Thymus (tissue), 11 donors: Measurements from ENCODE around the gene DNM2. TPM values are rescaled to one million over a fixed set of nuclear protein-coding genes. Genes with fewer than 3 reads are reported as not detected.
"Not testable (repeated sequence)": the region's sequence is repeated elsewhere in the genome, so short reads cannot be mapped to it uniquely, and the experiment has no call there.

ENCODE experiments used
- DNase-seq, 9 donors: peaks; one replicate each; pipeline ENCODE4 v3.0.0-alpha.2; 2013; ENCODE audit warnings: low spot score in 9 of 9, low read depth in 6 of 9, missing footprints in 1 of 9
- H3K27ac ChIP-seq, 2 donors: one replicate each; pipeline ENCODE4 v1.5.1; 2013; ENCODE audit warnings: control low read depth in 1 of 2, low read depth in 1 of 2, low read length in 1 of 2, mild to moderate bottlenecking in 1 of 2, moderate library complexity in 1 of 2
- H3K27me3 ChIP-seq, 2 donors: one replicate each; pipeline ENCODE4 v1.5.1; 2013; ENCODE audit warnings: low read length in 1 of 2; ENCODE audit not compliant: control insufficient read depth in 2 of 2, insufficient read depth in 1 of 2
- H3K36me3 ChIP-seq, 2 donors: one replicate each; pipeline ENCODE4 v1.5.1; 2013; ENCODE audit warnings: low read length in 1 of 2, mild to moderate bottlenecking in 1 of 2, moderate library complexity in 1 of 2; ENCODE audit not compliant: control insufficient read depth in 2 of 2, insufficient read depth in 2 of 2
- H3K4me1 ChIP-seq, 2 donors: one replicate each; pipeline ENCODE4 v1.5.1; 2013; ENCODE audit warnings: low read length in 2 of 2; ENCODE audit not compliant: control insufficient read depth in 2 of 2, insufficient read depth in 2 of 2
- H3K4me3 ChIP-seq, 2 donors: one replicate each; pipeline ENCODE4 v1.5.1; 2013; ENCODE audit warnings: low read length in 2 of 2, control low read depth in 1 of 2, mild to moderate bottlenecking in 1 of 2
- H3K9me3 ChIP-seq, 2 donors: one replicate each; pipeline ENCODE4 v1.5.1; 2013; ENCODE audit warnings: low read length in 1 of 2, mild to moderate bottlenecking in 1 of 2; ENCODE audit not compliant: control insufficient read depth in 2 of 2, insufficient read depth in 1 of 2
- WGBS: extraction: QIAGEN DNeasy Blood & Tissue Kit; methylation state at CpG from one replicate; pipeline ENCODE4 v1.1.7; 2013; 5-methylcytosine and 5-hydroxymethylcytosine counted together
- polyA plus RNA-seq: library from polyadenylated mRNA; stranded (reverse); fragments of 200-250 nt; gene quantifications from one replicate; pipeline ENCODE4 v1.2.3, GENCODE V29; 2013
- total RNA-seq: library from RNA; stranded (reverse); fragments of 120-200 nt; gene quantifications from one replicate; pipeline ENCODE4 v1.2.4, GENCODE V29; 2013
- donor health status: healthy.

The DNM2 gene
- total and polyA plus RNA-seq, 2 donors, result 49.0 to 102 TPM

- no peak overlapping the region for H3K27ac ChIP-seq
- H3K27me3 ChIP-seq, result no peaks in the 10 kb centered on the region
- H3K9me3 ChIP-seq, result no peaks in the 10 kb centered on the region
- no peaks in the 10 kb centered on the region for H3K36me3 ChIP-seq
- no peak overlapping the region for H3K4me3 ChIP-seq
- H3K4me1 ChIP-seq, result peaks cover 0 to 10% of the 10 kb centered on the region in 2 donors
- WGBS, result 93% methylated on average over 7 of the region's 7 CpGs
- peak in 1 of 9 donors; percentile 34 for DNase-seq
Measured at GRCh38 chr19:10861103-10861651, 143.3 kb downstream of the DNM2 start.

GRCh38 chr19:10862561-10863106 is 144.8 kb downstream of the DNM2 start:
- no peak for DNase-seq
- H3K36me3 ChIP-seq, result no peaks in the 10 kb centered on the region
- H3K27ac ChIP-seq, result no peak overlapping the region
- H3K9me3 ChIP-seq, result no peaks in the 10 kb centered on the region
- no peak overlapping the region for H3K4me3 ChIP-seq
- H3K4me1 ChIP-seq, result peaks cover 0 to 10% of the 10 kb centered on the region in 2 donors
- WGBS, result 92% methylated on average over 6 of the region's 6 CpGs
- no peaks in the 10 kb centered on the region for H3K27me3 ChIP-seq

GRCh38 chr19:10863107-10863717 is 145.3 kb downstream of the DNM2 start:
- Histone ChIP-seq H3K27ac (no peak overlapping the region), H3K4me1 (peaks cover 0 to 10% of the 10 kb centered on the region in 2 donors), H3K9me3 (no peaks in the 10 kb centered on the region), H3K27me3 (no peaks in the 10 kb centered on the region), H3K4me3 (no peak overlapping the region), H3K36me3 (no peaks in the 10 kb centered on the region)
- no peak for DNase-seq
- WGBS, result 94% methylated on average over 18 of the region's 18 CpGs

GRCh38 chr19:10864538-10864899 is 146.6 kb downstream of the DNM2 start:
- H3K9me3 ChIP-seq, result no peaks in the 10 kb centered on the region
- H3K4me3 ChIP-seq, result no peak overlapping the region
- no peaks in the 10 kb centered on the region for H3K27me3 ChIP-seq
- WGBS, result 39% methylated on average over 6 of the region's 6 CpGs
- H3K4me1 ChIP-seq, result peaks cover 0 to 10% of the 10 kb centered on the region in 2 donors
- no peak overlapping the region for H3K27ac ChIP-seq
- no peaks in the 10 kb centered on the region for H3K36me3 ChIP-seq
- DNase-seq, result peak in 7 of 9 donors; percentile 47 to 85 (median 74)

- Histone ChIP-seq H3K27me3 (no peaks in the 10 kb centered on the region), H3K36me3 (no peaks in the 10 kb centered on the region), H3K27ac (no peak overlapping the region), H3K4me3 (no peak overlapping the region), H3K4me1 (peaks cover 3 to 16% of the 10 kb centered on the region in 2 donors), H3K9me3 (no peaks in the 10 kb centered on the region)
- no peak for DNase-seq
- 95% methylated on average over 10 of the region's 10 CpGs for WGBS
Measured at GRCh38 chr19:10866495-10866894, 148.6 kb downstream of the DNM2 start.

GRCh38 chr19:10868872-10869547 is 151.1 kb downstream of the DNM2 start:
- H3K4me1 ChIP-seq, result peaks cover 8 to 26% of the 10 kb centered on the region in 2 donors
- DNase-seq, result no peak
- H3K27ac ChIP-seq, result no peak overlapping the region
- peaks cover 0 to 3% of the 10 kb centered on the region in 2 donors for H3K27me3 ChIP-seq
- H3K9me3 ChIP-seq, result no peaks in the 10 kb centered on the region
- WGBS, result 96% methylated on average over 10 of the region's 10 CpGs
- no peaks in the 10 kb centered on the region for H3K36me3 ChIP-seq
- H3K4me3 ChIP-seq, result no peak overlapping the region

GRCh38 chr19:10869872-10870311 is 152.0 kb downstream of the DNM2 start:
- 98% methylated on average over 11 of the region's 11 CpGs for WGBS

GRCh38 chr19:10870501-10870954 is 152.6 kb downstream of the DNM2 start:
- H3K4me1 ChIP-seq, result peaks cover 8 to 17% of the 10 kb centered on the region in 2 donors
- H3K9me3 ChIP-seq, result no peaks in the 10 kb centered on the region
- peaks cover 0 to 3% of the 10 kb centered on the region in 2 donors for H3K27me3 ChIP-seq
- H3K27ac ChIP-seq, result peak overlapping the region; percentile 61 to 78
- H3K4me3 ChIP-seq, result peak overlapping the region; percentile 46 to 83
- 9% methylated on average over 22 of the region's 22 CpGs for WGBS
- no peaks in the 10 kb centered on the region for H3K36me3 ChIP-seq
- no peak for DNase-seq

More at GRCh38 chr19:10869872-10870311, 152.0 kb downstream of the DNM2 start:
- H3K9me3 ChIP-seq, H3K27me3 ChIP-seq, DNase-seq, H3K4me3 ChIP-seq, H3K36me3 ChIP-seq, H3K27ac ChIP-seq: not testable (repeated sequence)
- H3K4me1 ChIP-seq, result peaks cover 8 to 17% of the 10 kb centered on the region in 2 donors
